ENCODE results near the gene RSPO1. TPM values are rescaled to one million over a fixed set of nuclear protein-coding genes. Genes with fewer than 3 reads are reported as not detected.

RSPO1 gene
- total and polyA plus RNA-seq, 2 experiments from 2014 or later = 0.71 to 1.0 TPM

GRCh38 chr1:37676281-37677142, 41.8 kb upstream of the RSPO1 start:
- no peak overlapping the region for H3K27ac ChIP-seq
- DNase-seq (ENCODE audit: low read depth in 1 of 2, low spot score in 1 of 2) = no peak
- H3K4me3 ChIP-seq = no peak overlapping the region
- no peaks in the 10 kb centered on the region for H3K36me3 ChIP-seq
- peaks cover 8% of the 10 kb centered on the region for H3K4me1 ChIP-seq (ENCODE audit: low read depth)
- H3K9me3 ChIP-seq (ENCODE audit: low read depth) = no peaks in the 10 kb centered on the region
- TF ChIP-seq, protein P1, sequence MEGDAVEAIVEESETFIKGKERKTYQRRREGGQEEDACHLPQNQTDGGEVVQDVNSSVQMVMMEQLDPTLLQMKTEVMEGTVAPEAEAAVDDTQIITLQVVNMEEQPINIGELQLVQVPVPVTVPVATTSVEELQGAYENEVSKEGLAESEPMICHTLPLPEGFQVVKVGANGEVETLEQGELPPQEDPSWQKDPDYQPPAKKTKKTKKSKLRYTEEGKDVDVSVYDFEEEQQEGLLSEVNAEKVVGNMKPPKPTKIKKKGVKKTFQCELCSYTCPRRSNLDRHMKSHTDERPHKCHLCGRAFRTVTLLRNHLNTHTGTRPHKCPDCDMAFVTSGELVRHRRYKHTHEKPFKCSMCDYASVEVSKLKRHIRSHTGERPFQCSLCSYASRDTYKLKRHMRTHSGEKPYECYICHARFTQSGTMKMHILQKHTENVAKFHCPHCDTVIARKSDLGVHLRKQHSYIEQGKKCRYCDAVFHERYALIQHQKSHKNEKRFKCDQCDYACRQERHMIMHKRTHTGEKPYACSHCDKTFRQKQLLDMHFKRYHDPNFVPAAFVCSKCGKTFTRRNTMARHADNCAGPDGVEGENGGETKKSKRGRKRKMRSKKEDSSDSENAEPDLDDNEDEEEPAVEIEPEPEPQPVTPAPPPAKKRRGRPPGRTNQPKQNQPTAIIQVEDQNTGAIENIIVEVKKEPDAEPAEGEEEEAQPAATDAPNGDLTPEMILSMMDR (IDR thresholded peaks at IDR 0.05; ENCODE audit: low read depth, low read length) = no peak
- peaks cover 21% of the 10 kb centered on the region for H3K27me3 ChIP-seq

- DNase-seq (ENCODE audit: low read depth in 1 of 2, low spot score in 1 of 2) = no peak
- H3K4me3 ChIP-seq = no peak overlapping the region
- no peaks in the 10 kb centered on the region for H3K9me3 ChIP-seq (ENCODE audit: low read depth)
- H3K27ac ChIP-seq = no peak overlapping the region
- TF ChIP-seq, protein P1 (IDR thresholded peaks at IDR 0.05; ENCODE audit: low read depth, low read length) = no peak
- peaks cover 45% of the 10 kb centered on the region for H3K27me3 ChIP-seq
- H3K36me3 ChIP-seq = no peaks in the 10 kb centered on the region
- H3K4me1 ChIP-seq (ENCODE audit: low read depth) = peaks cover 8% of the 10 kb centered on the region
Measured at GRCh38 chr1:37673920-37674319, 39.2 kb upstream of the RSPO1 start.

DNA sequence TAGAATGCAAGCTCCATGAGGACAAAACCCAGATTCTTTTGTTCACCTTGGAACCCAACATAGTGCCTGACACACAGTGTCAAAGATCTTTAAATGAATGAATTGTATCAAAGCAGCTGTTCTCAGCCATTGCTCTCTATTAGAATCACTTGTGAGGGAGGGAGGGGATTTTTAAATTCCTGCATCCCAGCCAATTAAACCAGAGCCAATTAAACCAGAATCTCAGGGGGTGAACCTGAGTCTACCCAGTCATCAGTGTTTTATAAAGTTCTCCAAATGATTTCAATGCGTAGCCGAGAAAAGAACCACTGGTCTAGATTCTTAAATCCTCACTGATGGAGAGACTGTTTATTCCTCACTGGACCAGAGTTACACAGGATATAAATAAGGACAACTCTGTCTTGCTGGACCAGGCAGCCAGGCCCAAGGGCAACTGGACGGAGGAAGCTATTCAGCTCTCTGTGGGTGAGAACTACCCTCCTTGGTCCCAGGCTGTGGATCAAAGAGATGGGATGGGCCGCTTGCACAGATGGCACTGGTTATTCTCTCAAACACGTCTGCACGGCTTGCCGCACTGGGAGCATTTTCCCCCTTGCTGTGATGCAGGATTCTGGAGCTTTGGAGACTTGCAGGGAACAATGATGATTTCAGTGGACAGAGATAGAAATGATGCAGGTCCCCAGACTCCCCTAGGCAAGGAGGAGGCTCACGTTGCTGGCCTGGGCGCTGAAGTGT, 37.6 kb upstream of the RSPO1 start:
- TF ChIP-seq, protein P1 (IDR thresholded peaks at IDR 0.05; ENCODE audit: low read depth, low read length) = no peak
- H3K27ac ChIP-seq = no peak overlapping the region
- peaks cover 8% of the 10 kb centered on the region for H3K4me1 ChIP-seq (ENCODE audit: low read depth)
- H3K9me3 ChIP-seq (ENCODE audit: low read depth) = no peaks in the 10 kb centered on the region
- no peak overlapping the region for H3K4me3 ChIP-seq
- H3K36me3 ChIP-seq = no peaks in the 10 kb centered on the region
- DNase-seq (ENCODE audit: low read depth in 1 of 2, low spot score in 1 of 2) = no peak
- H3K27me3 ChIP-seq = peaks cover 54% of the 10 kb centered on the region

- H3K9me3 ChIP-seq (ENCODE audit: low read depth) = no peaks in the 10 kb centered on the region
- H3K4me1 ChIP-seq (ENCODE audit: low read depth) = peaks cover 8% of the 10 kb centered on the region
- TF ChIP-seq, protein P1 (IDR thresholded peaks at IDR 0.05; ENCODE audit: low read depth, low read length) = no peak
- DNase-seq (ENCODE audit: low read depth in 1 of 2, low spot score in 1 of 2) = no peak
- no peak overlapping the region for H3K27ac ChIP-seq
- H3K4me3 ChIP-seq = no peak overlapping the region
- H3K27me3 ChIP-seq = peaks cover 60% of the 10 kb centered on the region
- no peaks in the 10 kb centered on the region for H3K36me3 ChIP-seq
Measured at GRCh38 chr1:37671261-37671660, 36.6 kb upstream of the RSPO1 start.

GRCh38 chr1:37670133-37670532, 35.4 kb upstream of the RSPO1 start:
- Histone ChIP-seq H3K36me3 (no peaks in the 10 kb centered on the region), H3K9me3 (ENCODE audit: low read depth) (no peaks in the 10 kb centered on the region), H3K27me3 (peaks cover 68% of the 10 kb centered on the region), H3K4me3 (no peak overlapping the region), H3K27ac (no peak overlapping the region), H3K4me1 (ENCODE audit: low read depth) (no peaks in the 10 kb centered on the region)
- DNase-seq (ENCODE audit: low read depth in 1 of 2, low spot score in 1 of 2) = no peak
- TF ChIP-seq, protein P1 (IDR thresholded peaks at IDR 0.05; ENCODE audit: low read depth, low read length) = no peak

Data from cardiac muscle cell (in vitro differentiated cells and primary cell).